ENCODE data around the gene GBGT1.

GRCh38 chr9:133140606-133141005 lies 23.1 kb downstream of the GBGT1 start:
- TF ChIP-seq REST (IDR thresholded peaks at IDR 0.05; ENCODE audit: low read depth, low read length) (no peak), CTCF (IDR thresholded peaks at IDR 0.05) (no peak), TAF1 (IDR thresholded peaks at IDR 0.05; ENCODE audit: borderline replicate concordance, low read depth, low read length) (no peak), NFIC (IDR thresholded peaks at IDR 0.05; ENCODE audit: borderline replicate concordance) (no peak), YY1 (IDR thresholded peaks at IDR 0.05; ENCODE audit: low read depth) (no peak), POLR2AphosphoS5 (IDR thresholded peaks at IDR 0.05; ENCODE audit: low read depth, low read length) (no peak), SIN3A (IDR thresholded peaks at IDR 0.05; ENCODE audit: borderline replicate concordance, low read depth, low read length) (no peak), MAX (IDR thresholded peaks at IDR 0.05; ENCODE audit: low read depth) (no peak), JUND (IDR thresholded peaks at IDR 0.05) (no peak), FOXJ3 (CRISPR knock-in tag; IDR thresholded peaks at IDR 0.05) (no peak), EP300 (IDR thresholded peaks at IDR 0.05; ENCODE audit: borderline replicate concordance in 1 of 2, low read depth in 1 of 2, low read length in 1 of 2) (no peak), PBX3 (IDR thresholded peaks at IDR 0.05) (no peak), USF2 (IDR thresholded peaks at IDR 0.05; ENCODE audit: borderline replicate concordance, low read depth, low read length) (no peak)
